ENCODE data around the gene STRIP2. TPM values are rescaled to one million over a fixed set of nuclear protein-coding genes. Genes with fewer than 3 reads are reported as not detected.

The STRIP2 gene
- total and polyA plus RNA-seq, 9 of the 15 experiments (the other 6 are each of a cell fraction or from before 2014, with no cell fraction given) = 10.1 to 81.8 (median 42.3) TPM

- ChIA-PET CTCF (ENCODE audit: low intra/inter-chr PET ratio) (no interaction called here), POLR2A (interaction anchor here (0.7 kb wide), 1 partner anchor 10 kb away, joined by 4 read pairs; no protein-coding TSS in a partner anchor)
- WGBS (ENCODE audit: insufficient coverage, low coverage, missing lambda C conversion rate) = 46% methylated on average over 4 of the region's 4 CpGs
- TF ChIP-seq ZBTB33 (CRISPR knock-in tag; IDR thresholded peaks at IDR 0.05) = peak; percentile 86
- TF ChIP-seq KDM2B (CRISPR knock-in tag; IDR thresholded peaks at IDR 0.05) = no peak
- TF ChIP-seq L3MBTL2 (IDR thresholded peaks at IDR 0.05) = no peak
- TF ChIP-seq FOSL1 (tag; conservative IDR thresholded peaks at IDR 0.05) = 0 out of 2 replicates have a peak, but pooled peaks have one; percentile 27
- no peak for TF ChIP-seq ZNF589 (CRISPR knock-in tag; IDR thresholded peaks at IDR 0.05; ENCODE audit: low read depth)
- H3K4me2 ChIP-seq (ENCODE audit: insufficient read depth, low read length) = no peak overlapping the region
- H3K9ac ChIP-seq (ENCODE audit: insufficient read depth in 1 of 2, low read depth in 2 of 2, low read length in 2 of 2) = no peak overlapping the region
- H2AFZ ChIP-seq (ENCODE audit: low read depth, low read length) = no peak overlapping the region
- FAIRE-seq (no peak), ATAC-seq (peak; percentile 23; the same call in 1 of the 3 replicates), DNase-seq (ENCODE audit: extremely low read depth in 1 of 4, low spot score in 3 of 4) (no peak)
- no TSS peak for BruUV-seq (replicated peaks)
- H3K9me1 ChIP-seq (ENCODE audit: control insufficient read depth, insufficient read depth, low read length) = no peaks in the 10 kb centered on the region
- H3K4me1 ChIP-seq (replicated peaks in 1 of 2; ENCODE audit: control insufficient read depth in 2 of 2, insufficient read depth in 2 of 2, low read length in 2 of 2) = peaks cover 0 to 5% of the 10 kb centered on the region in 2 experiments; a peak in 3 of 5 replicates
- no peak overlapping the region for H3K27ac ChIP-seq (ENCODE audit: extremely low read depth, low read depth, low read length)
- no peaks in the 10 kb centered on the region for H4K20me1 ChIP-seq (replicated peaks; ENCODE audit: control insufficient read depth, insufficient read depth, low read length)
- H3K4me3 ChIP-seq = no peak overlapping the region
- intact Hi-C loops (cut with micrococcal nuclease) = no loop called here
- H3K9me3 ChIP-seq (replicated peaks; ENCODE audit: control insufficient read depth, insufficient read depth, low read depth, low read length) = no peaks in the 10 kb centered on the region
- no peaks in the 10 kb centered on the region for H3K27me3 ChIP-seq (ENCODE audit: control insufficient read depth in 2 of 2, insufficient read depth in 2 of 2, low read length in 2 of 2)
- in situ Hi-C loops (cut with MboI) = no loop called here
- no peaks in the 10 kb centered on the region; the same call in 2 of the 3 replicates for H3K36me3 ChIP-seq (ENCODE audit: control insufficient read depth, insufficient read depth, low read length)
- no peaks in the 10 kb centered on the region for H3K79me2 ChIP-seq (ENCODE audit: control insufficient read depth, insufficient read depth, low read length)
Observed at GRCh38 chr7:129394101-129394500, 40.1 kb upstream of the STRIP2 start.

Measured in K562 (cell line).